A673 (cell line): Measurements from ENCODE around the gene SDHAF3.

Source experiments
- EZH2 ChIP-seq: fragments of 200-600 bp; sonication (generic); IDR thresholded peaks from 2 replicates; pipeline ENCODE4 v1.6.1; 2017; ENCODE audit warnings: borderline replicate concordance, low read depth, mild to moderate bottlenecking, mixed read lengths, antibody characterized with exemption, low read length; ENCODE audit not compliant: poor library complexity, severe bottlenecking
- TF ChIP-seq, protein P1 (sequence below): fragments of 300-800, 200-600 bp; sonication (generic); conservative IDR thresholded peaks from 2 replicates; pipeline ENCODE4 v1.5.1; 2017; ENCODE audit warnings: low read depth, mild to moderate bottlenecking, antibody characterized with exemption, low read length, moderate library complexity, mixed read lengths

DNA sequence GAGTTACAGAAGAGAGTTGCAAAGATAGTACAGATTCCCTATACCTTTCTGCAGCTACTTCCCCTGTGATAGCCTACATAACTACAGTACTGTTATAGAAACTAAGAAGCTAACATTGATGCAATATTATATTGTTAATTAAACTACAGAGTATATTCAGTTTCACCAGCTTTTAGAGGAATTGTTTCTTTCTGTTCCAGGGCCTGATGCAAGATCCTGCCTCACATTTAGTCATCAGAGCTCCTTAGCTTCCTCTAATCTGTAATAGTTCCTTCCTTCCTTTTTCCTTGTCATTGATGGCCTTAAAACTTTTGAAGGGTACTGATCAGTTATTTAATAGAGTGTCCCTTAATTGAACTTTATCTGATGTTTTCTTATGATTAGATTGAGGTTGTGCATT lies 56.8 kb downstream of the SDHAF3 start:
- TF ChIP-seq, protein P1, sequence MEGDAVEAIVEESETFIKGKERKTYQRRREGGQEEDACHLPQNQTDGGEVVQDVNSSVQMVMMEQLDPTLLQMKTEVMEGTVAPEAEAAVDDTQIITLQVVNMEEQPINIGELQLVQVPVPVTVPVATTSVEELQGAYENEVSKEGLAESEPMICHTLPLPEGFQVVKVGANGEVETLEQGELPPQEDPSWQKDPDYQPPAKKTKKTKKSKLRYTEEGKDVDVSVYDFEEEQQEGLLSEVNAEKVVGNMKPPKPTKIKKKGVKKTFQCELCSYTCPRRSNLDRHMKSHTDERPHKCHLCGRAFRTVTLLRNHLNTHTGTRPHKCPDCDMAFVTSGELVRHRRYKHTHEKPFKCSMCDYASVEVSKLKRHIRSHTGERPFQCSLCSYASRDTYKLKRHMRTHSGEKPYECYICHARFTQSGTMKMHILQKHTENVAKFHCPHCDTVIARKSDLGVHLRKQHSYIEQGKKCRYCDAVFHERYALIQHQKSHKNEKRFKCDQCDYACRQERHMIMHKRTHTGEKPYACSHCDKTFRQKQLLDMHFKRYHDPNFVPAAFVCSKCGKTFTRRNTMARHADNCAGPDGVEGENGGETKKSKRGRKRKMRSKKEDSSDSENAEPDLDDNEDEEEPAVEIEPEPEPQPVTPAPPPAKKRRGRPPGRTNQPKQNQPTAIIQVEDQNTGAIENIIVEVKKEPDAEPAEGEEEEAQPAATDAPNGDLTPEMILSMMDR = no peak
- no peak for TF ChIP-seq EZH2
